NB4 (cell line): ENCODE results near the gene CCRL2.

Experiments
- MAX ChIP-seq: IDR thresholded peaks from 2 replicates; pipeline ENCODE4 v1.6.1; 2011; ENCODE audit warnings: low read depth, low read length
- POLR2A ChIP-seq: IDR thresholded peaks from 2 replicates; pipeline ENCODE4 v1.6.1; 2011; ENCODE audit warnings: mild to moderate bottlenecking; ENCODE audit not compliant: insufficient read length; ENCODE audit errors: extremely low read depth
- TF ChIP-seq, protein P1 (sequence below): IDR thresholded peaks from one replicate; pipeline ENCODE4 v1.5.1; 2012; ENCODE audit warnings: low read depth, low read length

DNA sequence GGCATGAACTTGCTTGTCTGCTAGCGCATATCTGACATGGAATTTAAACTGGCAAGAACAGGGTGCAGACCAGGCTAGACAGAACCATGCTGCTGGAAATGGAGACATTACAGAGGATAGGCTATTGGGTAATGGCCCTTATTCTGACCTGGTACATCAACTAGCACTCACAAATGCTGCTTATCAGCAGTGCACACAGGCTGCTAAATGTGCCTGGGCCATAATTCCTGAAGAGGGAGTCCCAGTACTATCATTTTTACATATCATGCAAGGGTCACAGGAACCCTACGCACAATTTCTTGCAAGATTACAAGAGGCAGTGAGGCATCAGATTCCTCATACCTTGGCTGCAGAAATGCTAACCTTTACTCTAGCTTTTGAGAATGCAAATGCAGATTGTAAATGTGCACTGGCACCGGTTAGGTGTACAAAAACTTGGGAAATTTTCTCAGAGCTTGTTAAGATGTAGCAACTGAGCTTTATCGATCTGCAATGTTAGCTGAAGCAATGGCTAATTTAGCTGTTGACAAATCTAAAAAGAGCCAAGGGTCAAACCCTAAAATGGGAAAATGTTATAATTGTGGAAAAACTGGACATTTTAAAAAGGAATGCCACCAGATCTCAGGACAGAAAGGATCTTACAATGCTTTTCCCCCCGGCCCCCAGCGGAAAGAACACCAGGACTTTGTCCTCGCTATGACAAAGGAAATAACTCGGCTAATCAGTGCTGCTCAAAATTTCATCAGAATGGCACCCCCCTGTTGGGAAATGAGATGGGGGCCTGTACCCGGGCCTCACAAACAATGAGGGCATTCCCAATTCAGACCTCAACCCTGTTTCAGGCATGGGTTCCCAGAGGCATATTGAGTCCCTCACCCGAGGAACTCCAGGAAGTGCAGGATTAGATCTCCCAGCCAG, 21.1 kb downstream of the CCRL2 start:
- TF ChIP-seq, protein P1, sequence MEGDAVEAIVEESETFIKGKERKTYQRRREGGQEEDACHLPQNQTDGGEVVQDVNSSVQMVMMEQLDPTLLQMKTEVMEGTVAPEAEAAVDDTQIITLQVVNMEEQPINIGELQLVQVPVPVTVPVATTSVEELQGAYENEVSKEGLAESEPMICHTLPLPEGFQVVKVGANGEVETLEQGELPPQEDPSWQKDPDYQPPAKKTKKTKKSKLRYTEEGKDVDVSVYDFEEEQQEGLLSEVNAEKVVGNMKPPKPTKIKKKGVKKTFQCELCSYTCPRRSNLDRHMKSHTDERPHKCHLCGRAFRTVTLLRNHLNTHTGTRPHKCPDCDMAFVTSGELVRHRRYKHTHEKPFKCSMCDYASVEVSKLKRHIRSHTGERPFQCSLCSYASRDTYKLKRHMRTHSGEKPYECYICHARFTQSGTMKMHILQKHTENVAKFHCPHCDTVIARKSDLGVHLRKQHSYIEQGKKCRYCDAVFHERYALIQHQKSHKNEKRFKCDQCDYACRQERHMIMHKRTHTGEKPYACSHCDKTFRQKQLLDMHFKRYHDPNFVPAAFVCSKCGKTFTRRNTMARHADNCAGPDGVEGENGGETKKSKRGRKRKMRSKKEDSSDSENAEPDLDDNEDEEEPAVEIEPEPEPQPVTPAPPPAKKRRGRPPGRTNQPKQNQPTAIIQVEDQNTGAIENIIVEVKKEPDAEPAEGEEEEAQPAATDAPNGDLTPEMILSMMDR: no peak
- TF ChIP-seq POLR2A: no peak
- TF ChIP-seq MAX: no peak
